ENCODE results near the gene SEMA6D. TPM values are rescaled to one million over a fixed set of nuclear protein-coding genes. Genes with fewer than 3 reads are reported as not detected.

The SEMA6D gene
- polyA plus RNA-seq, 5 donors, result 25.0 to 52.5 (median 45.0) TPM

GRCh38 chr15:47716516-47716915 is 789 bp upstream of the SEMA6D start:
- no peak for DNase-seq

- DNase-seq, result peak; percentile 57 to 69
Observed at GRCh38 chr15:47718497-47719437, 1.5 kb downstream of the SEMA6D start.

- no peak for DNase-seq
Observed at GRCh38 chr15:47719730-47720129, 2.4 kb downstream of the SEMA6D start.

- no peak for DNase-seq
Observed at GRCh38 chr15:47720555-47720954, 3.2 kb downstream of the SEMA6D start.

- no peak for DNase-seq
Observed at GRCh38 chr15:47721676-47722075, 4.4 kb downstream of the SEMA6D start.

- DNase-seq, result no peak
Observed at GRCh38 chr15:47724346-47724745, 7.0 kb downstream of the SEMA6D start.

- no peak for DNase-seq
Observed at GRCh38 chr15:47725051-47725450, 7.7 kb downstream of the SEMA6D start.

GRCh38 chr15:47725906-47726305 is 8.6 kb downstream of the SEMA6D start:
- no peak for DNase-seq

GRCh38 chr15:47726399-47726823 is 9.1 kb downstream of the SEMA6D start:
- DNase-seq, result no peak

- DNase-seq, result no peak
Observed at GRCh38 chr15:47727137-47727536, 9.8 kb downstream of the SEMA6D start.

GRCh38 chr15:47727676-47728075 is 10.4 kb downstream of the SEMA6D start:
- no peak for DNase-seq

GRCh38 chr15:47728426-47728825 is 11.1 kb downstream of the SEMA6D start:
- no peak for DNase-seq

GRCh38 chr15:47728886-47729285 is 11.6 kb downstream of the SEMA6D start:
- DNase-seq, result no peak

GRCh38 chr15:47731230-47731629 is 13.9 kb downstream of the SEMA6D start:
- DNase-seq, result no peak

GRCh38 chr15:47732248-47732647 is 14.9 kb downstream of the SEMA6D start:
- DNase-seq, result no peak

- DNase-seq, result no peak
Observed at GRCh38 chr15:47733085-47733484, 15.8 kb downstream of the SEMA6D start.

GRCh38 chr15:47736143-47736786 is 19.0 kb downstream of the SEMA6D start:
- DNase-seq, result peak; percentile 58 to 73

GRCh38 chr15:47737477-47737876 is 20.2 kb downstream of the SEMA6D start:
- DNase-seq, result no peak

GRCh38 chr15:47738144-47738825 is 21.0 kb downstream of the SEMA6D start:
- peak; percentile 70 to 72 for DNase-seq

- no peak for DNase-seq
Observed at GRCh38 chr15:47741082-47741481, 23.8 kb downstream of the SEMA6D start.

- no peak for DNase-seq
Observed at GRCh38 chr15:47741907-47742306, 24.6 kb downstream of the SEMA6D start.

- DNase-seq, result no peak
Observed at GRCh38 chr15:47742334-47742733, 25.0 kb downstream of the SEMA6D start.
